H1 (cell line): ENCODE results near the gene VPS18. TPM values are rescaled to one million over a fixed set of nuclear protein-coding genes. Genes with fewer than 3 reads are reported as not detected.

Source experiments
- CTCF ChIA-PET: fragments of 300-600 bp; sonication (Branson Sonifier 250); formaldehyde crosslinking; loops from one replicate; lab custom pipeline; 2021; ENCODE audit not compliant: partially characterized antibody; lab: Charles Lee
- POLR2A ChIA-PET: fragments of 300-600 bp; sonication (Branson Sonifier 250); formaldehyde crosslinking; loops from one replicate; lab custom pipeline; 2021; ENCODE audit warnings: inconsistent platforms; ENCODE audit not compliant: partially characterized antibody; lab: Charles Lee
- DNase-seq, 2 experiments: peaks; one replicate each; pipeline versions ENCODE4 v3.0.0 to v3.0.0-alpha.2; 2010 to 2022; ENCODE audit warnings: low spot score in 2 of 2, low read depth in 1 of 2, mixed read lengths in 1 of 2
- FAIRE-seq: peaks from 2 replicates; lab custom pipeline; 2011; peaks lifted over from hg19 to GRCh38; lab: Jason Lieb, UNC
- H2AFZ ChIP-seq: 2 replicates; pipeline ENCODE4 v1.8.1; 2012; ENCODE audit warnings: low read length, inconsistent platforms
- H2AK5ac ChIP-seq: 2 replicates; pipeline ENCODE4 v1.6.1; 2013; ENCODE audit warnings: low read depth, low read length
- H2BK120ac ChIP-seq: replicated peaks from 2 replicates; pipeline ENCODE3; 2013; ENCODE audit warnings: low read depth, low read length, inconsistent platforms
- H2BK12ac ChIP-seq: 2 replicates; pipeline ENCODE4 v1.6.1; 2013; ENCODE audit warnings: low read depth, low read length
- H2BK15ac ChIP-seq: 2 replicates; pipeline ENCODE4 v1.6.1; 2013; ENCODE audit warnings: low read length
- H2BK20ac ChIP-seq: 2 replicates; pipeline ENCODE4 v1.6.1; 2013; ENCODE audit warnings: low read length
- H2BK5ac ChIP-seq: 2 replicates; pipeline ENCODE4 v1.6.1; 2013; ENCODE audit warnings: low read depth, low read length
- H3K14ac ChIP-seq: 2 replicates; pipeline ENCODE4 v1.6.1; 2013; ENCODE audit warnings: inconsistent platforms; ENCODE audit not compliant: insufficient read length
- H3K18ac ChIP-seq: 2 replicates; pipeline ENCODE4 v1.6.1; 2013; ENCODE audit warnings: low read length; ENCODE audit errors: extremely low read depth
- H3K23ac ChIP-seq: 2 replicates; pipeline ENCODE4 v1.6.1; 2013; ENCODE audit warnings: inconsistent platforms; ENCODE audit not compliant: insufficient read length
- H3K23me2 ChIP-seq: 2 replicates; pipeline ENCODE4 v1.6.1; 2013; ENCODE audit warnings: low read depth, low read length
- H3K27ac ChIP-seq: 2 replicates; pipeline ENCODE4 v1.6.1; 2011; ENCODE audit warnings: low read depth, low read length, inconsistent platforms
- H3K27me3 ChIP-seq, 4 experiments: replicated peaks in 1 of 4; 1 replicate in 1 of 4; 2 replicates in 3 of 4; pipeline versions ENCODE4 v1.6.1 to v1.8.1; 2011 to 2013; ENCODE audit warnings: low read length in 3 of 4, mild to moderate bottlenecking in 3 of 4, inconsistent platforms in 2 of 4, mixed read lengths in 2 of 4, moderate library complexity in 1 of 4; ENCODE audit not compliant: control insufficient read depth in 3 of 4, insufficient read depth in 3 of 4; ENCODE audit errors: extremely low read depth in 1 of 4
- H3K36me3 ChIP-seq, 4 experiments: 2 replicates each; pipeline versions ENCODE4 v1.6.1 to v1.8.1; 2011 to 2013; ENCODE audit warnings: mild to moderate bottlenecking in 4 of 4, low read length in 3 of 4, moderate library complexity in 2 of 4, control low read depth in 1 of 4, inconsistent platforms in 1 of 4; ENCODE audit not compliant: insufficient read depth in 4 of 4, control insufficient read depth in 2 of 4
- H3K4ac ChIP-seq: replicated peaks from 2 replicates; pipeline ENCODE3; 2013; ENCODE audit warnings: low read length, low read depth, mixed read lengths, inconsistent platforms; ENCODE audit not compliant: insufficient read length
- H3K4me1 ChIP-seq, 4 experiments: replicated peaks in 1 of 4; 1 replicate in 1 of 4; 2 replicates in 3 of 4; pipeline versions ENCODE4 v1.6.1 to v1.8.1; 2011 to 2013; ENCODE audit warnings: low read length in 3 of 4, inconsistent platforms in 2 of 4, mixed read lengths in 1 of 4; ENCODE audit not compliant: insufficient read depth in 4 of 4, control insufficient read depth in 3 of 4
- H3K4me2 ChIP-seq, 2 experiments: 2 replicates each; pipeline versions ENCODE4 v1.6.1 to v1.8.1; 2011 to 2013; ENCODE audit warnings: low read depth in 2 of 2, low read length in 2 of 2, control low read depth in 1 of 2, inconsistent platforms in 1 of 2, mild to moderate bottlenecking in 1 of 2; ENCODE audit not compliant: insufficient read depth in 1 of 2
- H3K4me3 ChIP-seq, 4 experiments: fragments of 200-600, 300-600 bp in 1 of 4; sonication (generic), shearing (Covaris generic), sonication (Bioruptor Twin) in 1 of 4; 2 replicates each; pipeline versions ENCODE4 v1.5.1 to v1.8.1; 2011 to 2016; ENCODE audit warnings: low read length in 4 of 4, low read depth in 3 of 4, control low read depth in 2 of 4, inconsistent platforms in 2 of 4, mild to moderate bottlenecking in 2 of 4, mixed read lengths in 1 of 4, moderate library complexity in 1 of 4; ENCODE audit not compliant: insufficient read depth in 2 of 4; ENCODE audit errors: extremely low read depth in 1 of 4
- H3K56ac ChIP-seq: replicated peaks from 2 replicates; pipeline ENCODE3; 2013; ENCODE audit warnings: low read depth, mild to moderate bottlenecking, mixed read lengths, low read length, inconsistent platforms; ENCODE audit not compliant: insufficient read length
- H3K79me1 ChIP-seq: 2 replicates; pipeline ENCODE4 v1.6.1; 2013; ENCODE audit warnings: low read depth, low read length, control low read depth
- H3K79me2 ChIP-seq, 2 experiments: 2 replicates each; pipeline versions ENCODE4 v1.6.1 to v1.8.1; 2012 to 2013; ENCODE audit warnings: low read length in 2 of 2, mild to moderate bottlenecking in 2 of 2, inconsistent platforms in 1 of 2; ENCODE audit not compliant: insufficient read depth in 2 of 2, control insufficient read depth in 1 of 2
- H3K9ac ChIP-seq, 4 experiments: replicated peaks in 1 of 4; 1 replicate in 1 of 4; 2 replicates in 3 of 4; pipeline versions ENCODE4 v1.6.1 to v1.8.1; 2011 to 2013; ENCODE audit warnings: low read depth in 3 of 4, low read length in 3 of 4, control low read depth in 2 of 4, mild to moderate bottlenecking in 2 of 4, moderate library complexity in 2 of 4, inconsistent platforms in 1 of 4; ENCODE audit errors: extremely low read depth in 1 of 4
- H3K9me3 ChIP-seq, 2 experiments: 2 replicates each; pipeline versions ENCODE4 v1.6.1 to v1.8.1; 2012 to 2013; ENCODE audit warnings: mild to moderate bottlenecking in 2 of 2, moderate library complexity in 2 of 2, control low read depth in 1 of 2, inconsistent platforms in 1 of 2, low read depth in 1 of 2, low read length in 1 of 2, mixed read lengths in 1 of 2; ENCODE audit not compliant: insufficient read depth in 2 of 2
- H4K20me1 ChIP-seq, 2 experiments: replicated peaks in 1 of 2; 2 replicates each; pipeline versions ENCODE3 to v1.8.1; 2011 to 2013; ENCODE audit warnings: inconsistent platforms in 2 of 2, low read length in 2 of 2, mild to moderate bottlenecking in 1 of 2; ENCODE audit not compliant: insufficient read depth in 2 of 2, control insufficient read depth in 1 of 2
- H4K5ac ChIP-seq: 2 replicates; pipeline ENCODE4 v1.6.1; 2013; ENCODE audit warnings: low read length, low read depth, mixed read lengths, inconsistent platforms; ENCODE audit not compliant: insufficient read length
- H4K8ac ChIP-seq: 2 replicates; pipeline ENCODE4 v1.8.0; 2013; ENCODE audit warnings: mild to moderate bottlenecking, moderate library complexity, low read length, inconsistent platforms; ENCODE audit not compliant: insufficient read depth; ENCODE audit errors: extremely low read depth
- H4K91ac ChIP-seq: replicated peaks from 2 replicates; pipeline ENCODE3; 2013; ENCODE audit warnings: low read length, mixed read lengths, inconsistent platforms; ENCODE audit not compliant: insufficient read length
- ASH2L ChIP-seq: fragments of 200-600, 300-600 bp; sonication (generic); IDR thresholded peaks from one replicate; pipeline ENCODE4 v1.7.1; 2017; ENCODE audit warnings: low read length
- CTBP2 ChIP-seq: IDR thresholded peaks from 2 replicates; pipeline ENCODE4 v1.7.0; 2011; ENCODE audit warnings: borderline replicate concordance, mild to moderate bottlenecking, moderate library complexity, mixed read lengths, low read length; ENCODE audit not compliant: insufficient read depth, insufficient read length
- TAF1 ChIP-seq: IDR thresholded peaks from 2 replicates; pipeline ENCODE4 v1.6.1; 2011; ENCODE audit warnings: mild to moderate bottlenecking, low read depth, low read length
- WGBS, 2 experiments: shearing (Covaris generic) in 1 of 2; methylation state at CpG; one replicate each; pipeline versions ENCODE4 v1.1.6 to v1.1.7; 2013 to 2015; ENCODE audit warnings: low lambda C conversion rate in 2 of 2, mixed read lengths in 2 of 2, inconsistent platforms in 1 of 2, low coverage in 1 of 2, missing lambda C conversion rate in 1 of 2; ENCODE audit not compliant: insufficient replicate concordance in 2 of 2, insufficient coverage in 1 of 2, insufficient read length in 1 of 2; ENCODE audit errors: extremely low coverage in 1 of 2, missing lambda C conversion rate in 1 of 2; 5-methylcytosine and 5-hydroxymethylcytosine counted together
- polyA plus RNA-seq, 7 experiments: library from polyadenylated mRNA; depleted of rRNA in 3 of 7; stranded (reverse) in 5 of 7; unstranded in 2 of 7; fragments of >200 nt in 5 of 7; fragments of 200-250 nt in 2 of 7; gene quantifications; 1 replicate in 5 of 7; 2 replicates in 1 of 7; 4 replicates in 1 of 7; pipeline versions ENCODE4 v1.2.1 to v1.2.3, GENCODE V29; 2011 to 2013; ENCODE audit warnings: missing spikeins in 2 of 7, mixed read lengths in 2 of 7
- total RNA-seq: library from RNA; stranded (reverse); fragmentation: NEBNext Ultra II Directional; extraction: Animal tissue kit (Norgen Biotek cat#: 25700); gene quantifications from 2 replicates; pipeline ENCODE4 v1.2.1, GENCODE V29; 2021

VPS18 gene
- total and polyA plus RNA-seq, 2 of the 8 experiments (the other 6 are each of a cell fraction or from before 2014, with no cell fraction given), result 28.9 to 32.7 TPM

GRCh38 chr15:40911141-40911540 lies 16.9 kb downstream of the VPS18 start:
- H4K91ac ChIP-seq, result peak overlapping the region; percentile 31
- H3K27me3 ChIP-seq, result peaks cover 0 to under 1% (median 0%) of the 10 kb centered on the region in 4 experiments; a peak in 2 of 7 replicates
- WGBS, 2 experiments, result 67% methylated on average over 6 of the region's 7 CpGs; no CpG with 5 or more reads in 1 of the 2 experiments
- no peaks in the 10 kb centered on the region for H3K79me2 ChIP-seq
- peaks cover 10% of the 10 kb centered on the region; the same call in 1 of the 2 replicates for H3K23me2 ChIP-seq
- H2BK20ac ChIP-seq, result no peak overlapping the region; the same call in 1 of the 2 replicates
- no peak overlapping the region; the same call in 1 of the 2 replicates for H2BK15ac ChIP-seq
- no peak overlapping the region for H2AK5ac ChIP-seq
- no peak overlapping the region for H3K9ac ChIP-seq
- no peak overlapping the region for H3K4ac ChIP-seq
- H3K4me3 ChIP-seq, result no peak overlapping the region
- no peaks in the 10 kb centered on the region for H3K9me3 ChIP-seq
- H3K4me2 ChIP-seq, result peak overlapping the region in 1 of 2 experiments; percentile 1; a peak in 1 of 4 replicates
- H2BK5ac ChIP-seq, result peak overlapping the region; percentile 62
- H3K14ac ChIP-seq, result no peak overlapping the region
- no peak overlapping the region for H3K23ac ChIP-seq
- TF ChIP-seq ASH2L (peak; percentile 35), TAF1 (peak; percentile 38; the same call in 1 of the 2 replicates), CTBP2 (no peak)
- TF ChIP-seq, all 59 proteins: peak for 2
- H3K18ac ChIP-seq, result peak overlapping the region; percentile 36; the same call in 1 of the 2 replicates
- CTCF ChIA-PET, result interaction anchor here (0.6 to 20.6 kb wide), 7 partner anchors 15 to 109 kb away, joined by 3 to 619 read pairs (median 11); partner anchors contain the start of genes DLL4 and VPS18
- no peak overlapping the region for H2AFZ ChIP-seq
- FAIRE-seq, result peak; percentile 32
- H2BK120ac ChIP-seq, result no peak overlapping the region
- POLR2A ChIA-PET, result interaction anchor here (1.0 to 11.5 kb wide), 5 partner anchors 11 to 201 kb away, joined by 4 to 209 read pairs (median 6); partner anchors contain the start of genes CHAC1 and DLL4
- H3K4me1 ChIP-seq, result peaks cover 0 to 34% (median 19%) of the 10 kb centered on the region in 4 experiments; a peak in 6 of 7 replicates
- no peak overlapping the region for H4K5ac ChIP-seq
- H2BK12ac ChIP-seq, result peak overlapping the region; percentile 18; the same call in 1 of the 2 replicates
- H3K27ac ChIP-seq, result peak overlapping the region; percentile 41
- DNase-seq, result peak in 1 of 2 experiments; percentile 75
- no peaks in the 10 kb centered on the region for H3K79me1 ChIP-seq
- H3K56ac ChIP-seq, result no peak overlapping the region
- H4K8ac ChIP-seq, result 0 out of 2 replicates have a peak overlapping the region, but pooled peaks have one; percentile 47
- H3K36me3 ChIP-seq, result no peaks in the 10 kb centered on the region
- peaks cover 0 to 2% of the 10 kb centered on the region in 2 experiments for H4K20me1 ChIP-seq
